Suprapubic skin (tissue), 4 donors: ENCODE data around the gene TRMT11.

Experiments
- CTCF ChIP-seq, 2 donors: fragments of 200-600 bp in 1 of 2; fragments of 450-650 bp in 1 of 2; sonication (generic) in 1 of 2; IDR thresholded peaks; one replicate each; pipeline ENCODE4 v1.5.1; 2016 to 2019; ENCODE audit warnings: antibody characterized with exemption in 2 of 2, mild to moderate bottlenecking in 1 of 2, moderate library complexity in 1 of 2
- POLR2A ChIP-seq, 2 donors: fragments of 450-650 bp; IDR thresholded peaks; one replicate each; pipeline ENCODE4 v1.6.1; 2017; ENCODE audit warnings: antibody characterized with exemption in 2 of 2, mild to moderate bottlenecking in 2 of 2, moderate library complexity in 2 of 2
- POLR2AphosphoS5 ChIP-seq, 3 donors: sonication (generic); formaldehyde crosslinking; IDR thresholded peaks; one replicate each; pipeline ENCODE4 v1.6.1; 2017; ENCODE audit warnings: antibody characterized with exemption in 3 of 3

DNA sequence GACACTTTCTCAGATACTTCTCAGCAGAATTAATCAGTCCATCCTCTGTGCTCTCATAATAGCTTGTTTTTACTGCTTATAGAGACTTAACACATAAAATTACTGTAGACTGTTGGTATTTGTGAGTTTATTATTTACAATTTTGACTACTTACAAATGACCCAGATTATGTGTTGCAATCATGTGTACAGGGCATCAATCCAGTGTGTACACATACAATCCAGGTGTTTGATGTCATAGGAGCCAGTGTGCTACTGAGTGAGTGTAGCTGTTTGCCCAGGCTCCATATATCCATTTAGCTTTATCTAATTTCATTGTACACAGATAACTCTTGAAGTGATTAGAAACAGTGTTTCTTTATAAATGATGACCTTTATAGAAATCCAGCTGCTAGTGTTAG, 31.3 kb downstream of the TRMT11 start:
- no peak for TF ChIP-seq POLR2A (IDR thresholded peaks at IDR 0.05)
- no peak for TF ChIP-seq CTCF (IDR thresholded peaks at IDR 0.05)
- TF ChIP-seq POLR2AphosphoS5 (IDR thresholded peaks at IDR 0.05): no peak
